PC-3 (cell line): ENCODE data around the gene UQCRQ. TPM values are rescaled to one million over a fixed set of nuclear protein-coding genes. Genes with fewer than 3 reads are reported as not detected.

ENCODE experiments used
- ATAC-seq: fragments of 200-7000 bp; cut with Tn5 transposase; 2 replicates; pipeline ENCODE4 v1.9.1; 2020; ENCODE audit warnings: mild to moderate bottlenecking, moderate library complexity
- BruUV-seq: library from RNA; stranded (reverse); fragments of 400-500 nt; replicated peaks from 2 replicates; lab custom pipeline; 2021; lab: Mats Ljungman, UMichigan
- CTCF ChIA-PET: fragments of 300-600 bp; sonication (Branson Sonifier 250); formaldehyde crosslinking; loops from one replicate; lab custom pipeline; 2022; ENCODE audit warnings: antibody characterized with exemption; lab: Charles Lee
- POLR2A ChIA-PET: fragments of 300-600 bp; sonication (Branson Sonifier 250); formaldehyde crosslinking; loops from one replicate; lab custom pipeline; 2022; ENCODE audit warnings: antibody characterized with exemption; ENCODE audit not compliant: unreplicated experiment; lab: Charles Lee
- DNase-seq: peaks from one replicate; pipeline ENCODE4 v3.0.0-alpha.2; 2015
- H2AFZ ChIP-seq: fragments of 300-600 bp; sonication (generic); 2 replicates; pipeline ENCODE4 v1.6.0; 2016; ENCODE audit warnings: antibody characterized with exemption, low read length
- H3F3A ChIP-seq: fragments of 300-600 bp; sonication (generic); one replicate; pipeline ENCODE4 v1.6.0; 2017; ENCODE audit warnings: antibody characterized with exemption, low read length, control low read depth, mild to moderate bottlenecking; ENCODE audit not compliant: unreplicated experiment
- H3K27ac ChIP-seq: fragments of 300-600 bp; sonication (generic); 2 replicates; pipeline ENCODE4 v1.5.1; 2016; ENCODE audit warnings: mild to moderate bottlenecking, low read length
- H3K27me3 ChIP-seq: fragments of 300-600 bp; sonication (generic); 2 replicates; pipeline ENCODE4 v1.6.1; 2016; ENCODE audit warnings: low read length, mixed read lengths
- H3K36me3 ChIP-seq: fragments of 300-600 bp; sonication (generic); 2 replicates; pipeline ENCODE4 v1.6.1; 2016; ENCODE audit warnings: low read depth, mixed run types, low read length, mixed read lengths
- H3K4me1 ChIP-seq: fragments of 300-600 bp; sonication (generic); 2 replicates; pipeline ENCODE4 v1.5.1; 2016; ENCODE audit warnings: low read length; ENCODE audit not compliant: insufficient read depth
- H3K4me2 ChIP-seq: fragments of 300-600 bp; sonication (generic); 2 replicates; pipeline ENCODE4 v1.6.0; 2016; ENCODE audit warnings: low read length
- H3K4me3 ChIP-seq: fragments of 300-600 bp; sonication (generic); 2 replicates; pipeline ENCODE4 v1.5.1; 2016; ENCODE audit warnings: mild to moderate bottlenecking, low read length, mixed read lengths
- H3K79me2 ChIP-seq: fragments of 300-600 bp; sonication (generic); 2 replicates; pipeline ENCODE4 v1.6.1; 2017; ENCODE audit warnings: low read length, mixed read lengths
- H3K9ac ChIP-seq: fragments of 300-600 bp; sonication (generic); 2 replicates; pipeline ENCODE4 v1.6.0; 2016; ENCODE audit warnings: mild to moderate bottlenecking, low read length
- H3K9me2 ChIP-seq: fragments of 300-600 bp; sonication (generic); replicated peaks from 2 replicates; pipeline ENCODE4 v1.6.1; 2016; ENCODE audit warnings: mixed run types, low read length, mixed read lengths
- H3K9me3 ChIP-seq: fragments of 300-600 bp; sonication (generic); 2 replicates; pipeline ENCODE4 v1.6.1; 2016; ENCODE audit warnings: low read length, mixed read lengths
- H4K20me1 ChIP-seq: fragments of 300-600 bp; sonication (generic); 2 replicates; pipeline ENCODE4 v1.6.1; 2016; ENCODE audit warnings: low read length, mixed read lengths
- EZH2 ChIP-seq: fragments of 300-600 bp; sonication (generic); IDR thresholded peaks from one replicate; pipeline ENCODE4 v1.6.1; 2017; ENCODE audit warnings: antibody characterized with exemption, mild to moderate bottlenecking, low read length; ENCODE audit not compliant: unreplicated experiment
- EZH2phosphoT487 ChIP-seq: fragments of 300-600 bp; sonication (generic); IDR thresholded peaks from 2 replicates; pipeline ENCODE4 v1.6.1; 2018; ENCODE audit warnings: mild to moderate bottlenecking, antibody characterized with exemption, low read length, borderline replicate concordance
- intact Hi-C: fragments of 100-400 bp; cut with micrococcal nuclease; formaldehyde crosslinking; loops from 2 replicates; pipeline ENCODE4 v1.9.0; 2023
- total RNA-seq: library from RNA; depleted of rRNA; stranded (reverse); fragments of >200 nt; gene quantifications from 2 replicates; pipeline ENCODE4 v1.2.3, GENCODE V29; 2014
- TF ChIP-seq, protein P1 (sequence below): fragments of 300-600 bp; sonication (generic); conservative IDR thresholded peaks from 2 replicates; pipeline ENCODE4 v1.5.1; 2017; ENCODE audit warnings: antibody characterized with exemption, low read depth, mild to moderate bottlenecking, low read length

The UQCRQ gene
- total RNA-seq, 1 experiment from 2014 or later = 198 TPM

DNA sequence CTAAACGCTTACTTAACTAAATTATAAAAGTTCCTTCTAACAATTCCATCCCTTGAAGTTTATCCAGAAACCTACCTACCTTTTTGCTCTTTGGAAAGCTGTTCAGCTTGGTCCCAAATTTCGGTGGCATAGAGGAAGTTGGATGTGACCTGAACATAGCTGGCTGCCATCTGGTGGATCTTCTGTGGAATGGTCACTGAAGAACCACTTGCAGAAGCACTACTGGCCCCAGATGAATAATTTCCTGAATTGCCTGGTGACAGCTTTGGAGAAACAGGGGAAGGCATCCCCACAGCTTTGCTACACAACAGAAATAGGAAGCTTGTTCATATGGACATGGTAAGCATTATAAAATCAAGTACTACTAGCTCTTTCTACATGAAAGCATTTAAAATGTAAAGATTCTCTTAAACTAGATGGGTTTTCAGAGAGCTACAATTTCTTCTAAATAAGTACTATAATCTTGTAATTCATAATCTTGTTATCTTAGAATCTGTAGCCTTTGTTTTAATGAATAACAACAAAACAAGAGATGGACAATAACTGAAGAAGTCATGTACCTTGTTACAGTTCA, 16.9 kb downstream of the UQCRQ start:
- Histone ChIP-seq H3K9me3 (no peaks in the 10 kb centered on the region), H3K4me3 (no peak overlapping the region), H3K9me2 (no peaks in the 10 kb centered on the region), H3K36me3 (peaks cover 35% of the 10 kb centered on the region), H3F3A (no peaks in the 10 kb centered on the region), H3K4me2 (no peak overlapping the region), H3K4me1 (no peaks in the 10 kb centered on the region), H2AFZ (no peak overlapping the region), H3K9ac (no peak overlapping the region), H3K79me2 (no peaks in the 10 kb centered on the region), H4K20me1 (no peaks in the 10 kb centered on the region), H3K27me3 (no peaks in the 10 kb centered on the region), H3K27ac (no peak overlapping the region)
- peak; percentile 63 for DNase-seq
- TF ChIP-seq, protein P1, sequence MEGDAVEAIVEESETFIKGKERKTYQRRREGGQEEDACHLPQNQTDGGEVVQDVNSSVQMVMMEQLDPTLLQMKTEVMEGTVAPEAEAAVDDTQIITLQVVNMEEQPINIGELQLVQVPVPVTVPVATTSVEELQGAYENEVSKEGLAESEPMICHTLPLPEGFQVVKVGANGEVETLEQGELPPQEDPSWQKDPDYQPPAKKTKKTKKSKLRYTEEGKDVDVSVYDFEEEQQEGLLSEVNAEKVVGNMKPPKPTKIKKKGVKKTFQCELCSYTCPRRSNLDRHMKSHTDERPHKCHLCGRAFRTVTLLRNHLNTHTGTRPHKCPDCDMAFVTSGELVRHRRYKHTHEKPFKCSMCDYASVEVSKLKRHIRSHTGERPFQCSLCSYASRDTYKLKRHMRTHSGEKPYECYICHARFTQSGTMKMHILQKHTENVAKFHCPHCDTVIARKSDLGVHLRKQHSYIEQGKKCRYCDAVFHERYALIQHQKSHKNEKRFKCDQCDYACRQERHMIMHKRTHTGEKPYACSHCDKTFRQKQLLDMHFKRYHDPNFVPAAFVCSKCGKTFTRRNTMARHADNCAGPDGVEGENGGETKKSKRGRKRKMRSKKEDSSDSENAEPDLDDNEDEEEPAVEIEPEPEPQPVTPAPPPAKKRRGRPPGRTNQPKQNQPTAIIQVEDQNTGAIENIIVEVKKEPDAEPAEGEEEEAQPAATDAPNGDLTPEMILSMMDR = peak; percentile 67
- TF ChIP-seq EZH2 = no peak
- BruUV-seq = no TSS peak
- ChIA-PET POLR2A (no interaction called here), CTCF (interaction anchor here (0.9 to 1.1 kb wide), 2 partner anchors 11 to 53 kb away, joined by 3 to 4 read pairs; partner anchors contain the start of gene SHROOM1)
- intact Hi-C loops = loop anchor here (1.0 kb wide), 1 partner anchor 53 kb away; the partner anchor contains the start of gene SHROOM1
- ATAC-seq = peak; percentile 95

DNA sequence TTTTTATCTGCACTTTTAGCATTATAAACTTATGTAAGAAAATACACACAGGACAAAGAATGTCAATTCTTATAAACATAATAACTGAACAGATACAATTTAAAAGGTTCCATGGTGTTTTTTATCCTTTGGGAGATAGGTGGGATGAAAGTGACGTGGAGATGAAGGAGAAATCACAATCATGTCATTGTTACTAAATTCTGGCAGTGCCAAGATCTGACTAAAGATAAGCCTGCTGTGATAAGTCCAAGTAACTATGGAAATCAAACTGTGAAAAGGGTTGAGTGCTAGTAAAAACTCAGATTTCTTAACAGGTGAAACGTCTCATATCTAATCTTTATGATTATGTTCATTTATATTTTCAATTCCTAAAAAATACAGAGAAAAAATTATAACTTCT, 18.1 kb downstream of the UQCRQ start:
- ATAC-seq = no peak
- H4K20me1 ChIP-seq = no peaks in the 10 kb centered on the region
- H3K36me3 ChIP-seq = peaks cover 42% of the 10 kb centered on the region
- H3K79me2 ChIP-seq = no peaks in the 10 kb centered on the region
- H3K9ac ChIP-seq = no peak overlapping the region
- BruUV-seq = no TSS peak
- no peak overlapping the region for H3K4me2 ChIP-seq
- H3K9me2 ChIP-seq = no peaks in the 10 kb centered on the region
- no peaks in the 10 kb centered on the region for H3F3A ChIP-seq
- H3K27me3 ChIP-seq = no peaks in the 10 kb centered on the region
- H3K27ac ChIP-seq = no peak overlapping the region
- intact Hi-C loops = no loop called here
- no peak overlapping the region for H3K4me3 ChIP-seq
- no peaks in the 10 kb centered on the region for H3K4me1 ChIP-seq
- ChIA-PET CTCF (no interaction called here), POLR2A (no interaction called here)
- DNase-seq = no peak
- TF ChIP-seq EZH2phosphoT487 (no peak), EZH2 (no peak)
- TF ChIP-seq, protein P1 = no peak
- no peaks in the 10 kb centered on the region for H3K9me3 ChIP-seq
- no peak overlapping the region for H2AFZ ChIP-seq

DNA sequence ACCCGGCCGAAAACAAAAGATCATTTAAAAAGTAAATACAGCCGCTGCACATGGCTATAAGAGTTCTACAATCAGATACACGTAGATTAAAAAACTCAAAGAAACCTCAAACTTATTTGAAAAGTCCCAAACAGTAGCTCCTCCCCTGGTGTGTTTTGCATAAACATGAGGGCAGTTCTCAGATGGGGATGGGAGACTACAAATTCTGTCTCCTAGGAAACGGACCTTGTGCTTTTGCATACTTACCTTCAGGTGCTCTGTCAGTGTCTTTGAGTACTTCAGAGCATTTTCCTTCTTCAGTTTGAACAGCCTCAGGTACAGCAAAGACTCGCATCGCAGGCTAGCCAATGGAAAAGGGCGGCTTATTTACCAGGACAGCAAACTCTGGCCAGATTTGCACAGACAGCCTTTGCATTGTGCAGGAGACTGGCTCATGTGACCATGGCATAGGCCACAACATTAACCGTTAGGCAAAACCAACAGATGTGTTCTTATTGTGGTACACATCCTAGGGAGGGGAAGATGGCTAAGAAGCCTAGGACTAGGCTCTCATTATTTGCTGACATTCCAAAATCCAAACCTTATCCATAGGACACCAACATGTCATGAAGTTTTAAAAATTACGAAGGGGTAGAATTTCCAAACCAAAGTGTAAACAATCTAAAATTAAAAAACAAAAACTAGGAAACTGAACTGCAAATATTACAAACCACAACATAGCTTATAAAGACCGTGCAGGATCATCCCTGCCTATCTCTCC, 19.8 kb downstream of the UQCRQ start:
- no peak overlapping the region for H3K4me2 ChIP-seq
- no peaks in the 10 kb centered on the region for H3K9me2 ChIP-seq
- H3K27me3 ChIP-seq = no peaks in the 10 kb centered on the region
- no peaks in the 10 kb centered on the region for H4K20me1 ChIP-seq
- intact Hi-C loops = no loop called here
- POLR2A ChIA-PET = no interaction called here
- H3K4me1 ChIP-seq = no peaks in the 10 kb centered on the region
- no TSS peak for BruUV-seq
- no peak overlapping the region for H3K27ac ChIP-seq
- no peaks in the 10 kb centered on the region for H3K79me2 ChIP-seq
- TF ChIP-seq EZH2phosphoT487 (no peak), EZH2 (no peak)
- TF ChIP-seq, protein P1 = no peak
- no peak overlapping the region for H2AFZ ChIP-seq
- H3K4me3 ChIP-seq = no peak overlapping the region
- H3K9me3 ChIP-seq = no peaks in the 10 kb centered on the region
- no peak for DNase-seq
- ATAC-seq = no peak
- CTCF ChIA-PET = no interaction called here
- H3K9ac ChIP-seq = no peak overlapping the region
- no peaks in the 10 kb centered on the region for H3F3A ChIP-seq
- H3K36me3 ChIP-seq = peaks cover 41% of the 10 kb centered on the region
